DMS53 treated with DMSO at 0.1 percent for 48 hours (cell line): ENCODE results near the gene ASIC3.
A peak's percentile ranks its signal among the peaks of the same experiment; 100 is the strongest.

Source experiments
- DNase-seq: peaks from one replicate; lab custom pipeline; 2025; ENCODE audit not compliant: unreplicated experiment; lab: John Stamatoyannopoulos, UW

Gene ASIC3

GRCh38 chr7:151085329-151085690 is 37.0 kb downstream of the ASIC3 start:
- no peak for DNase-seq

- peak; percentile 91 for DNase-seq
Observed at GRCh38 chr7:151085691-151086620, 37.6 kb downstream of the ASIC3 start, which contains the start of gene AGAP3. Gene AGAP3 (plus strand): TSS chr7:151086475. CDS start chr7:151086742, 267 bp downstream.

DNA sequence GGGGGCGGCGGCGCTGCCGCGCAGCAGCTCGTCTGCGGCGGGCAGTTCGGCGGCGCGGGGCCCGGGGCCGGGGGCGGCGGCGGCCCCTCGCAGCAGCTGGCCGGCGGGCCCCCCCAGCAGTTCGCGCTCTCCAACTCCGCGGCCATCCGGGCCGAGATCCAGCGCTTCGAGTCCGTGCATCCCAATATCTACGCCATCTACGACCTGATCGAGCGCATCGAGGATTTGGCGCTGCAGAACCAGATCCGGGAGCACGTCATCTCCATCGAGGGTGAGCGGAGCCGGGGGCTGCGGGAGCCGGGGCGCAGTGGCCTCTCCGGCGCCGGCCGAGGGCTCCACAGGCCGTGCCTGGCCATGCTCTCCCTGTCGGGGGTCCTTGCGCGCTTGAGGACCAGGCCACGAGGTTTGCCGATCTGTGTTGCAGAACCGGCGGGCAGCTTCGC is 38.5 kb downstream of the ASIC3 start:
- DNase-seq: no peak

DNA sequence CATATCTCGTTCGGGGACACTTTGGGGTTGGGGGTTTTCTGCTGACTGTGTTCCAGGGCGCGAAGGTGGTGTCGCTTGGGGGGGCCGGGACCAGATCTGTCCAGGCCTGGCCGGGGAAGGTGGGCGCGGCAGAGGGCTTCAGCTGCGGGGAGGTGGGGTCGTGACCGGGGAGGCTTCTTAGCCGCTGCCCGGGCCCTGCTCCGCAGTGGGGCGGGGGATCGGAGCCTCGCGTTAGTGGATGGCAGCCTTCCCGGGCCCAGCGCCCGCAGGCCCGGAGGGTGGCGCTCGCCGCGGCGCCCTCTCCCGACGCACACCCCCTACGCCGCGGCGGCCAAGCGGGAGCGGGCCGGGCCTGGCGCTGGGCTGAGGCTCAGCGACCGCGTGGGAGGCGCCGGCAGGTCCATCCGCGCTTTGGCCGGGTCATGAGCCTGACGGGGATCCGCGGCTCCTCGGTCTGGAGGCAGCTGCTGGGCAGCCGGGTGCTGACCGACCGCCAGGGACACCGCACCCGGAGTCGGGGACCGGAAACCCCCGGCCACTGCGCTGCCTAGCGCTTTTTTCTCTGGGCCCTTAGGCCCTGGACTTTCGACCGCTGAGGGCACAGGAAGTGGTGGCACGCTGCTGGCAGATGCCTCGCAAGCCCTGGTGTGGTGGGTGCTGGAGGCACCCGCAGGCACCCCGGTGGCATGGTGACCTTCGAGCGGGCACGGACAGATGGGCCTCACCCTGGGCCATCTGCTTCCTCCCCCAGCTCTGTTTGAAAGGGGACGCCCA is 39.1 kb downstream of the ASIC3 start:
- peak; percentile 47 for DNase-seq

GRCh38 chr7:151088019-151088855 is 39.9 kb downstream of the ASIC3 start:
- DNase-seq: no peak

- no peak for DNase-seq
Observed at GRCh38 chr7:151088856-151089699, 40.7 kb downstream of the ASIC3 start.

DNA sequence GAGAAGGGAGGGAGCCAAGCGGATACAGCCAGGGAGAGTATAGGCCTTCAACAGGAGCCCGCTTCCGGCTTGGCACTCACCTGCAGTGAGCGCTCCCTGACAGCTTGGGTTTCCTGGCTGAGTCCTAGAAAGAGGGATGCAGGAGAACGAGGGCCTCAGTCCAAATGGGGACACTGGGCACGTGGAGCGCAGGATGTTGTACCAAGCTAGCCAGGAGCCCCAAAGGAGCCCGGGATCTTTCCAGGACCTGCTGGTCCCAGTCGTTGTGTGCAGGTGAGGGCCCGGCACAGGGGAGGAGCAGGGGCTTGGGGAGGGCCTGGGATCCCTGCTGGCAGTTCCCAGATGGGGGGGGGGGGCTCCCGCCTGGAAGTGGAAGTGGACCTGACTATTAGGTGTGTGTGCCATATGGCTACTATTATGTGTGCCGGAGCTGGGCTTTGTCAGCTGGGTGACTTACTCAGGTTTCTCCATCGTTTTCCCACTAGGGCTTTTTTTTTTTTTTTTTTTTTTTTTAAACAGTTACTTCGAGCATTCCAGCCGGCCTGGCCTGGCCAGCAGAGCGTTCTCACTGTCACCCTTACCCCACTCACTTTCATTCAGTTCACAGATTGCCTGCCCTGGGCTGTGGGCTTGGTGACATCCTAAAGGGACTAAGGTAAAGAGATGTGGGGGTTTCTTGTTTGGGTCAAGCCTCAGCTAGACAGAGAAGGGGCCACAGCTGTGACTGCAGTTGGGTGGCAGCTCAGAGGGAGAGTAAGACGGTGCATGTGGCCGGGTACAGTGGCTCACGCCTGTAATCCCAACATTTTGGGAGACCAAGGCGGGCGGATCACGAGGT is 41.8 kb downstream of the ASIC3 start:
- no peak for DNase-seq

DNA sequence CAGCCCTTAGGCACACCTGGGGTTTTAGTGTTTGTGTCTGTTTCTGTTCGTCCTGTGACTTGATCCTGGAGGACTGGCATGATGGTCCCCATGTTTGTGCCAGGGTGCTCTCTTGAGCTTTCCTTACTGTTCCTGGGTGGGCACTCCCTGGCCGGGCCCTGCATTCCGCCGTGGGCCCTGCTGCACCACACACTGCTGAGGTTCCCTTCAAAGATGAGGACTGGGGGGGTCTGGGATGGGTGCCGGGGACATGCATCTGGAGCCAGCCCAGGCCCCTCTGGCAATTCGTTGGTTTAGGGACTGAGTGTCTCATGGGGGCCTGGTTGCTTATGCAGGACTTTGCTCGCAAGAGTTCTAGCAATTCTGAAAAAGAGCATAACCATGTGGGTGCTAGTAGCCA is 42.7 kb downstream of the ASIC3 start:
- DNase-seq: no peak

DNA sequence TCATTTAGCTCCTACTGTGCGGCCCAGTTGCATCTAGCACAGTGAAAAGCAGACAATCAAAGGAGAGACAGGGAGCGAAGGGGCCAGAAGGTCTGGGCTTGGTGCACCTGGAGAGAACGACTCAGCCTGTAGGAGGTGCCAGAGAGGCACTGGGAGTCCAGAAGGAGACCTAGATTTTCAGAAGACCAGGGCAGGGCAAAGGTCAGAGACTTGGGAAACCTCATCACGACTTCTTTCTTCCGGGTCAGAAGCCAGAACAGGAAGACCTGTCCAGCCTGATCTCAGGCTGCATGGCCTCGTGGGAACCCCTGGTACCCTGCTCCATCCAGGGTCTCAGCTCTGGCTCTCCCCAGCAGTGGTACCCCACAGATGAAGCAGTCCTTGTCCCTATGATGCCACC is 43.1 kb downstream of the ASIC3 start:
- no peak for DNase-seq

DNA sequence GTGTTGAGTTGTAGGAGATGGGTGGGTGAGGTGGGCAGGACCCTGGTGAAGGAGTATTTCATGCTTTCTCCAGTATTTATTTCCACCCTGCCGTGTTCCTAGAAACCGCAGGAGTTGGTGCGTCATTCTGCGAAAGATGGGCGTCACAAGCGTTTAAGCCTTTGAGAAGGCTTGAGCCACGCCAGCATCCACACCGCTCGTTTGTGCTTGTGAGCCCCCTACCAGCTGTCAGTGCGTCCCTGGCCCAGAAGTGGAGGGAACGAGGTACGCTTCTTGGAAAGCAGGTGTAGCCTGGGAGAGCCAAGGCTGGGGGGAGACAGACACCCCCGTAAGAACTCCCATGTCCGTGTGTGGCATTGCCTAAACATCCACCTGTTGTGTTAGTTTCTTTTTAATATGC is 43.7 kb downstream of the ASIC3 start:
- no peak for DNase-seq

- DNase-seq: no peak
Observed at GRCh38 chr7:151093748-151094147, 45.4 kb downstream of the ASIC3 start.

GRCh38 chr7:151094675-151095074 is 46.3 kb downstream of the ASIC3 start:
- no peak for DNase-seq

DNA sequence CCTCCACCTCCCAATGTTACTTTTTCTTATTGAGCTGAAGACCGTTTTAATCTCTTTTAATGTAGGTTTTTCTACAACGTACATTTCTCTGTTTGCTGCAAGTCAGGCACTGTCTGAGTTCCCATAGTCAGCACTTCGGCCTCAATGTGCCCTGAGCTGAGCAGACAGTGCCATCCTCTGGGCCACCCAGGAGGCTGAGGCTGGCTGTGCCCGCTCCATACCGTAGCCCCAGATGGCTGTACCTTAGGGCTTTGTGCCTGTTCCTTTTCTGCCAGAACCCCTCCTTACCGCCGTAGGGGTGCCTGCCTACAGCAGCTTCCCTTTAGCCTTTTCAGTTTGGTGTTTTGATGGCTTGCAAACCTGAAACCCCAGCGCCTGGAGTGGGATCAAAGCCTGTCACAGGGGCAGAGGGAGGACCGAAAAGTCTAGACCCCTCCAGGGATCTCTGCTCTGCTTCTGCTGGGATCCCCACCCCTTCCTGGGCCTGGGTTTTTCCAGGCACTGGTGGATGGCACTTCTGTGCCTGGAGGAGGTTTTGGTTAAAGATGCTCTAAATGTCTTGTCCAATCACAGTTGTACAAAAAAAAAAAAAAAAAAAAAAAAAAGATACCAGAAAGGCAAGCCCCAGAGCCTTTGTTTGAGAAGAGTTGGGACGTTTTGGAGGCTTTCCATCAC is 46.9 kb downstream of the ASIC3 start:
- DNase-seq: no peak

GRCh38 chr7:151095828-151096475 is 47.6 kb downstream of the ASIC3 start:
- DNase-seq: no peak

DNA sequence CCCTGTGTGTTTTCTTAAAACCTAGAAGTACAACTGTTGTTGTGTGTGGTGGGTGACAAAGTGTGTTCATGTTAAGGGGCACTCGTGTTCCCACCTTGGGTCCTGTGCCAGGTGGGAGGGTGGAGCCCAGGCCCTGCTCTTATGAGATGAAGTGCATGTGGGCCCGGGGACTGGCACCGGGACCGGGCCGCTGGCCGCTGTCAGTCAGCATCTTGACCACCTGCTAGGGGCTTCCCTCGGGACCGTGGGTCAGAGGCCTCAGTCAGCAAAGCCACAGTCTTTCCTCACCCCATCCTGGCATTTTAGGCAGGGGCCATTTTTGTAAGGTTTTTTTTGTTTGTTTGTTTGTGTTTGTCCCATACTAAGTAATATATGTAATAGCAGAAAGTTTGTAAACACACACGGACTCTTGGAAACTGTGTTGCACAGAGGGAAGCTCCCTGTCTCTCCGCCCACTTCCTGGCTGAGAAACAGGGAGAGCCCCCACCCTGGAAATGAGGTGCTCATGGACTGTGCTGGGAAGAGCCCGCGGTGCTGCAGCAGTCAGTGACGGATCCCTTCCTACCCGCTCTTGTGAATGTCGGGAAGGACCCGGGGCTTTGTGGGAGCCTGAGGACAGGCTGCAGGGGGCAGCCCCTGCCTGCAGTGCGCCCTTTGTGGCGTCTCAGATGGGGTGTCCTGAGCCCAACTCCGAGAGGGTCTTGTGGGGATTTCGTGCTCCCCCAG is 51.3 kb downstream of the ASIC3 start:
- no peak for DNase-seq

DNA sequence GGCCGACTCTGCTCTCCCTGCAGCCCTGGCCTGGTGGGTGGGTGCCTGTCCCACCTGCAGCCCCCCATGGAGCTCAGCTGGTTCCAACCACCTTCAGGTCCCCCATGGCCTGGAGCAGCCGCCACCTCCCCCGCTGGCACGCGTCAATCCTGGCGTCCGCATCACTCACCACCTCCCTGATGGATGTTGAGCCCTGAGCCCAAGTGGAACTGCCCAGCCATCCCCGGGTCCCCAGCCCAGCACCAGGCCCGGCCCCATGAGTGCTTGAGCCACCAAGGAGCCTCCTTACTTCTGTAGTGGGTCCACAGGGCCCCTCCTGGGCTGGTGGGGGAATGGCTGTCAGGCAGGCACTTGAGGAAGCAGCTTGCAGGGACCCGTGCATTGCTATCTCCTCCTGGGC is 52.6 kb downstream of the ASIC3 start:
- no peak for DNase-seq

- DNase-seq: no peak
Observed at GRCh38 chr7:151101621-151102396, 53.5 kb downstream of the ASIC3 start.
